Activated CD4-positive, alpha-beta T cell treated with anti-CD3 and anti-CD28 coated beads for 4 hours (primary cell): ENCODE results near the gene CACNA2D4.

ENCODE experiments used
- DNase-seq, 2 donors: peaks; one replicate each; pipeline ENCODE4 v3.0.0-alpha.2; 2020

CACNA2D4 gene

GRCh38 chr12:1934068-1934467 lies 15.6 kb upstream of the CACNA2D4 start:
- DNase-seq = no peak

GRCh38 chr12:1933342-1934051 lies 15.0 kb upstream of the CACNA2D4 start:
- DNase-seq = no peak

- no peak for DNase-seq
These were observed 13.9 kb upstream of the CACNA2D4 start for GRCh38 chr12:1932264-1932777.

GRCh38 chr12:1931642-1932041 lies 13.2 kb upstream of the CACNA2D4 start:
- no peak for DNase-seq

DNA sequence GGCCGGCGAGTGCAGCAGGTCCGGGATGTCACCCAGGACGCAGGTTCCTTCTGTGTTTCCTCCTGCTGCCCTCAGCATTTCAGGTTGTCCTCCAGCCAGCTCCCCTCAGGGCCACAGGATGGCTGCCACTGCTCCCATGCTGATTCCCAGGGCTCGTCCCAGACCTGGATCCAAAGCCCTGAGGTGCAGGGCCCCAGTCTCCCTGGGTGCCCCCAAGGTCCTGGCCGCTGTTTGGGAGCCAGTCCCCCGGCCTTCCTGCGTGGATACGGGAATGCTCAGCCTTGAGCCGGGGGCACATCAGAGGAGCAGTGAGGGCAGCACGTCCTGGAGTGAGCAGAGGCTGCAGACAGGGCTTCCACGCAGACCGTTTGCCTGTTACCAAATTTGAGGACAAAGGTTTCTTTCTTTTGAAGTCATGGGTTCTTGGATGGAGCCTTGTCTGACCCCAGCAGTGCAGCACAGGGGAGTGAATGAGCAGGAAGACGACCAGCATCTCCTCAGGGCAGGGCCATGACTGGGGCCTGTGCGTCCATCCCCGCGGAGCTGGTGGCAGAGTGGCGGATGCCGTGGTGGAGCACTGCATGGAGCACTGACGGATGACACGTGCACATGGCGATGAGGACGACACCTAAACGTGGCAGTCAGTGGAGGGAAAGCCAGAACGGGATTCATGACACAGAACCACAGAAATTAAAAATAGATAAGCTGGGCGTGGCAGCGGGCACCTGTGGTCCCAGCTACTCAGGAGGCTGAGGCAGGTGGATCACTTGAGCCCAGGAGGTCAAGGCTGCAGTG lies 12.5 kb upstream of the CACNA2D4 start:
- no peak for DNase-seq

GRCh38 chr12:1929985-1930802 lies 11.7 kb upstream of the CACNA2D4 start:
- no peak for DNase-seq

DNA sequence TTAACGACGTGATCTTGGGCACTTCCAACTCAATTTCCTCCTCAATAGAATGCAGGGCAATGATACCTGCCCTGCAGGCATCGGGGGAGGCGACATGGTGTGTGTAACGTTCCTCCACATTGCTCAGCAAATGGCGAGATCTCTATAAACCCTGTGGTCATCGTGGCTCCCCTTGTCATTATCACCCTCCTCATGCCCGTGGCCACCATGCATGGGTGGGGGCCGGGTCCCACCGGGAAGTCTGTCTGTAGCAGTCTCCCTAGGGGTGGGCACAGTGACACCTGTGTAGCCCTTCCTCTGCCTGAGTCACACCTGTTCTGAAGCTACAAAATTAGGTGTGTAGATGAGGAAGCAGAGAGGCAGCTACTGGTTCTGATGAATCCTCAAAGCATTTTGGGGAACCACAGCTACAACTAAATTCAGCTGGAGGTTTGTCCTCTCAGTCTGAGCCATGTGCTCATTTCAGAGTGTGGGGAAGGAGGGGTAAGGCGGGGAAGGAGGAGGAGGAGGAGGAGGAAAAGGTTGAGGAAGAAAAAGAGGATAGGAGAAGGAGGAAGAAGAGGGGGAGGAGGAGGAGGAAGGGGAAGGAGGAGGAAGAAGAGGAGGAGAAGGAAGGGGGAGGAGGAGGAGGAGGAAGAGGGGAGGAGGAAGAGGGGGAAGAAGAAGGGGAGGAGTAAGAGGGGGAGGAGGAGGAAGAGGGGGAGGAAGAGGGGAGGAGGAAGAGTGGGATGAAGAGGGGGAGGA lies 11.0 kb upstream of the CACNA2D4 start:
- DNase-seq = no peak

GRCh38 chr12:1928439-1929121 lies 10.1 kb upstream of the CACNA2D4 start:
- DNase-seq = no peak

DNA sequence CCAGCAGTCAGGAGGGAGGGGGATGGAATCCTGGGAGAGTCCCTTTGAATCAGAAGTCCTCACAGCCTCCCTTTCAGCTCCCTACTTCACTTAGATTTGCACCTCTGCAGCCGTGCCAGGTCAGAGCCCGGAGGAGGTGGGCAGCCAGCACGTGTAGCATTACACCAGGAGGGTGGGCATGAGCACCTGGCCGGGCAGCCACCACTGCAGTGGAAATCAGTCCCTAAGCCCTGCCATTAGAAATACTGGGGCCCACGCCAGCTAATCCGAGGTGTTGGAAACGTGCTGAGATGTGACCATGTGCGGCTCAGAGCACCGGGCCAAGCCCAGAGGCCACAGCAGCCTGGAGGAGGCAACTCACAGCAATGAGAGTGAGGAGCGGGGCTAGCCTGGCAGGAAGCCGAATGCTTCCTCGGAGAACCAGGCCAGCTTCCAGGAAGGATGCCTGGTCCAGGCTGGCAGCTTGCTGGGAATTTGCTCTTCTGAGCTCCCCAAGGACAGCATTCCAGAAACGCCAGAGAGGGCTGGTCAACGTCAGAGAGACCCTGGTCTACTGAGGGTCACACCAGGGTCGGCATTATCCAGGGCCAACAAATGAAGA lies 9.4 kb upstream of the CACNA2D4 start:
- no peak for DNase-seq

DNA sequence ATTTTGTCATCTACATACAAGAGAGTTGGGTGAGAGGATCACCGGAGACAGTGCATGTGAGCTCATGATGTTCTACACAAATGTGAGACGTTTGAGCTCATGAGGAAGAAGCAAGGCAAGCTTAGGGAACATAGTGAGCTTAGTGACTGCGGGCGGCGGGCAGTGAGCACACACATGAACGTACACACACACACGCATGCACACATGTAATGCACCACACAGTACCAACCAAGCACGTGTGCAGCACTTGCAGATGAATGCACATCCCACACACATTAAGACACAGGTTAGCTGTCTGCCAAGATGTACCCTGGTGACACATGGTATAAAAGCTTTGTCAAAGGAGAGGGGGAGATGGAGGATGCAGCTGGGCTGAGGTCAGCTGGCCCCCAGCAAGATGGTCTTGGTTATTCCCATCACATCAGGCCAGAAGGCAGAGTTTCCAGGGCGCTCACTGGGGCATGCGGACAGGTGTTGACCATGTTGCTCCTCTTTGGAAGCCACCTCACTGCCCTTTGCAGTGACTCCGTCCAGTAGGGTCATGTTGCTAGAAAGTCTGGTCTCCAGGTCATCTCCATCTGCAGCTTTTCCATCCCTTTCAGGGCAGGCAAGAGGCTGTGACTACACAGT lies 8.7 kb upstream of the CACNA2D4 start:
- no peak for DNase-seq

DNA sequence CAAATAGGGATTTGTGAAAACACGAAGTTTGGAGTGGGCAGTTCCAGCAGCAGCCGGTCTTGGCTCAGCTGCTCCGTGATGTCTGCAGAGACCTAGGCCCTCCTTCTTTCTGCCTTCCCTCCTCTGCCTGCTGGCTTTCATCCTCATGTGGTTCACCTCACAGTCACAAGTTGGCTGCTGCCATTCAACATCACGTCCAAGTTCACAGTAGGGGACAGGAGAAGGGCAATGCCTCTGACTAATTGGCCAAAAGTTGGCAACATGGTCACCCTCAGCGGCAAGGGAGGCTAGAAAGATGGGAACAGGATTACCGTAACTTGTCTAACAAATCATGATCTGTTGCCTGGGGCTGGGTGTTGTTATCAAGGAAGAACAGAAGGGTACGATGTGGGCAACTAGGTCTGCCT lies 7.8 kb upstream of the CACNA2D4 start:
- no peak for DNase-seq

- no peak for DNase-seq
These were observed 7.2 kb upstream of the CACNA2D4 start for GRCh38 chr12:1925684-1926006.

DNA sequence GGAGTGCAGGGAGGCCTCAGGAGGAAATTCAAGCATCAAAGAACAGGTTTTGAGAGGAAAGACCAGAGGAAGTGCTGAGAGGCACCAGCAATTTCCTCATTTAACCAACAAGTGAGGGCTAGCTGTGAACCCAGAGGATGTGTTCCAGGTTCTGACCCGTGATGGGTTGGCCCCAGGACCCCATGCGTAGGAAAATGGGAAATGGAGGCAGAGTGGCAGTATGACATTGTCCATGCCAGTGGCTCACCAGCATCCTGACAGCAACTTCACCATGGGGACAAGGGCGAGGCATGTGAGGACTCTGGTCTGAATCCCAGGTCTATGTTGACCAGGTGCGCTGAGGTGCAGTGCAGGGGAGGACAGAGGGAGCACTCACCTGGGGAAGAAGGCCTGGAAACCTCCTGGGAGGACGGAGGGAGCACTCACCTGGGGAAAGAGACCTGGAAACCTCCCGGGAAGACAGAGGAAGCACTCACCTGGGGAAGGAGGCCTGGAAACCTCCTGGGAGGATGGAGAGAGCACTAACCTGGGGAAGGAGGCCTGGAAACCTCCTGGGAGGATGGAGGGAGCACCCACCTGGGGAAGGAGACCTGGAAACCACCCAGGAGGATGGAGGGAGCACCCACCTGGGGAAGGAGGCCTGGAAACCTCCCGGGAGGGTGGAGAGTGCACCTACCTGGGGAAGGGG lies 6.7 kb upstream of the CACNA2D4 start:
- no peak for DNase-seq

- no peak for DNase-seq
These were observed 4.5 kb upstream of the CACNA2D4 start for GRCh38 chr12:1922985-1923384.

DNA sequence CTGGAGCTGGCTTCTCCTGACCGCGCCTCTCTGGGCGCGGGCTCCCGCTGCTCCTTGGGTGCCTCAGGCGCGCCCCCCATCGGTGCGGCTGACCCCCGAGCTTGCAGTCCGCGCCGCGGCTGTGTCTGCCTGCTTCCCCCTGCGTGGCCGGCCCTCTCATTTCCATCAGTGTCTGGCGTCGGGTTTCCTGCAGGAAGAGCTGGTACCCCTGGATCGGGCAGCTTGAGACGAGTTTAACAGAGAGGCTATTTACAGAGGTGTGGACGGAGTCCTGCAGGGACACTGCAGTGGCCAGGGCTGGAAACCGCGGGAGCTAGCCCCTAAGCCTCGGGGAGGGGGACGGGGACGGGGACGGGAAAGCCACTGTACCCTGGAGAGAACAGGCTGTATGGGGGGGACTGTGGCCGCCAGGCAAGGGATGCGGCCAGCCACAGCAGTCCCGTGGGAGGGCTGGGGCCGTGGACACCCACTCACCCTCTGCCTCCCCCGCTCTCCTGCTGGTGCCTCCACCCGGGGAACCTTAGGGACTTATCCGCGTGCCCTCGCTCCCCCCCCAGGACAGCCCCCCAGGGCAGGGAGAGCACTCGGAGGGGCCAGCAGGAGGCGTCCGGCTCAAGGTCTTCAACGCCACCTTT lies 3.7 kb upstream of the CACNA2D4 start:
- no peak for DNase-seq

DNA sequence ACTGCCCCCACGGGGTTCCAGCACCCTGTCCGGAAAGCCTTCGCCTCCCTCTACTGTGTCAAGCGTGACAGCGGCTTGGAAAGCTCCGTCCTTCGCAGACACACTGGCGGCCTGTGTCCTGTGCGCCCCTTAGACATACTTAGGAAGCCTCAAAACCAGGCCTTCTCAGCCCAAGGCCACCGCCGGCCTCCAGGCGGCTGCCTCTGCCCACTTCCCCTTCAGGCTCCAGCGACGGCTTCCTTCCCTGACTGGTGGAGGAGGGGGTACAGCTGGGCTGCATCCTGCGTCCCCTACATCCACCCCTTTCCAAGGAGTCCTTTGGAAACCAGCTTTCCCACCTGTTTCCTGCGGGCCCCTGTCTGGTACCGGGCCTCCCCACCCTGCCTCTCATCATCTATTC lies 2.5 kb upstream of the CACNA2D4 start:
- no peak for DNase-seq

GRCh38 chr12:1920436-1920835 lies 2.0 kb upstream of the CACNA2D4 start:
- no peak for DNase-seq

DNA sequence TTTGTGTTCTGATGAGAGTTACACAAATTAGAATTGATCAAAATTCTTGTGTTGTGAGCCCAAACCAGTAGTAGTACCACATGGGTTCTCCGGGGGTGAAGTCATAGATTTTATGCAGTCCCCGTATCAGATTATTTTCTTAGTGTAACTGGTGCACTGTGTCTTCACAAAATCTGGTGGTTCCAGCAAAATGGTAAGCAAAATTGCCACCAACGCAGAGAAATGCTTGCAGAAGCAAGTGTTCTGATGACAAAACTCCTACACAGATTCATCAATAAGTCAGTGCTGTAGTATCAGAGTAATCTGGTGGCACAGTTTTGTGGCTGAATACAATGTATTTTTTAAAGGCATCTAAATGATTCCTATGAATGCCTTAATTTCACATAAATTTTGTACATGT lies 1.3 kb upstream of the CACNA2D4 start:
- no peak for DNase-seq

GRCh38 chr12:1919284-1919683 lies 832 bp upstream of the CACNA2D4 start:
- no peak for DNase-seq

DNA sequence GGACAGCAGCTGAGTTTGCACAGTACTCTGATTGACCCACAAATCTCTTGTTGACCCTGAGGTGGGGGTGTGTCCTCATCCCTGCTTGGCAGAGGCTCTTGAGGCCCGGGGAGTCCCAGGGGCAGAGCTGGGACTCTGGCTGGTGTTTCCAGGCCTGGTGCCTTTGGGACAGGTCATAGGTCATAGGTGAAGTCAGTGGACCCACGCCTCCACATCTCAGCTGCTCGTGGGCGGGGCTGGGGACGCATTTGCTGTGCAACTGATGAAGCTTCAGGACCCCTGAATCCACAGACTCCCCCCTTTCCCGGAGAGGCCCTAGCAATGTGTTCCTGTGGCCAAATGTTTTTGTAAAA lies 408 bp upstream of the CACNA2D4 start:
- DNase-seq = no peak
